Measurements from ENCODE around the gene OSBPL8.

Gene OSBPL8

GRCh38 chr12:76568888-76569551 lies 9.4 kb upstream of the OSBPL8 start:
- H3K4me3 ChIP-seq (replicated peaks; ENCODE audit: low read depth, low read length): no peak overlapping the region
- TF ChIP-seq CTCF (IDR thresholded peaks at IDR 0.05; ENCODE audit: low read depth, low read length, missing control alignments): no peak

GRCh38 chr12:76568130-76568529 lies 8.6 kb upstream of the OSBPL8 start:
- TF ChIP-seq CTCF (IDR thresholded peaks at IDR 0.05; ENCODE audit: low read depth, low read length, missing control alignments): no peak
- no peak for DNase-seq (ENCODE audit: extremely low read depth, low read depth)
- no peak overlapping the region for H3K4me3 ChIP-seq (replicated peaks; ENCODE audit: low read depth, low read length)

More at GRCh38 chr12:76568888-76569551, 9.4 kb upstream of the OSBPL8 start:
- DNase-seq (ENCODE audit: extremely low read depth, low read depth): no peak

GRCh38 chr12:76563061-76563460 lies 3.5 kb upstream of the OSBPL8 start:
- no peak overlapping the region for H3K4me3 ChIP-seq (replicated peaks; ENCODE audit: low read depth, low read length)
- DNase-seq (ENCODE audit: extremely low read depth, low read depth): no peak
- no peak for TF ChIP-seq CTCF (IDR thresholded peaks at IDR 0.05; ENCODE audit: low read depth, low read length, missing control alignments)

GRCh38 chr12:76562130-76562529 lies 2.6 kb upstream of the OSBPL8 start:
- DNase-seq (ENCODE audit: extremely low read depth, low read depth): no peak
- TF ChIP-seq CTCF (IDR thresholded peaks at IDR 0.05; ENCODE audit: low read depth, low read length, missing control alignments): no peak
- H3K4me3 ChIP-seq (replicated peaks; ENCODE audit: low read depth, low read length): no peak overlapping the region

- no peak for TF ChIP-seq CTCF (IDR thresholded peaks at IDR 0.05; ENCODE audit: low read depth, low read length, missing control alignments)
- DNase-seq (ENCODE audit: extremely low read depth, low read depth): no peak
- H3K4me3 ChIP-seq (replicated peaks; ENCODE audit: low read depth, low read length): peak overlapping the region; percentile 95
Observed at GRCh38 chr12:76560086-76560491, 518 bp upstream of the OSBPL8 start.

GRCh38 chr12:76558684-76559399 lies 729 bp downstream of the OSBPL8 start:
- TF ChIP-seq CTCF (IDR thresholded peaks at IDR 0.05; ENCODE audit: low read depth, low read length, missing control alignments): no peak
- peak overlapping the region; percentile 95 for H3K4me3 ChIP-seq (replicated peaks; ENCODE audit: low read depth, low read length)
- DNase-seq (ENCODE audit: extremely low read depth, low read depth): no peak
